Glomerular visceral epithelial cell (primary cell): ENCODE results near the gene KRTAP5-4.
A peak's percentile ranks its signal among the peaks of the same experiment; 100 is the strongest.

Experiments used
- DNase-seq: peaks from one replicate; pipeline ENCODE4 v3.0.0-alpha.2; 2016; ENCODE audit errors: extremely low spot score

Gene KRTAP5-4

DNA sequence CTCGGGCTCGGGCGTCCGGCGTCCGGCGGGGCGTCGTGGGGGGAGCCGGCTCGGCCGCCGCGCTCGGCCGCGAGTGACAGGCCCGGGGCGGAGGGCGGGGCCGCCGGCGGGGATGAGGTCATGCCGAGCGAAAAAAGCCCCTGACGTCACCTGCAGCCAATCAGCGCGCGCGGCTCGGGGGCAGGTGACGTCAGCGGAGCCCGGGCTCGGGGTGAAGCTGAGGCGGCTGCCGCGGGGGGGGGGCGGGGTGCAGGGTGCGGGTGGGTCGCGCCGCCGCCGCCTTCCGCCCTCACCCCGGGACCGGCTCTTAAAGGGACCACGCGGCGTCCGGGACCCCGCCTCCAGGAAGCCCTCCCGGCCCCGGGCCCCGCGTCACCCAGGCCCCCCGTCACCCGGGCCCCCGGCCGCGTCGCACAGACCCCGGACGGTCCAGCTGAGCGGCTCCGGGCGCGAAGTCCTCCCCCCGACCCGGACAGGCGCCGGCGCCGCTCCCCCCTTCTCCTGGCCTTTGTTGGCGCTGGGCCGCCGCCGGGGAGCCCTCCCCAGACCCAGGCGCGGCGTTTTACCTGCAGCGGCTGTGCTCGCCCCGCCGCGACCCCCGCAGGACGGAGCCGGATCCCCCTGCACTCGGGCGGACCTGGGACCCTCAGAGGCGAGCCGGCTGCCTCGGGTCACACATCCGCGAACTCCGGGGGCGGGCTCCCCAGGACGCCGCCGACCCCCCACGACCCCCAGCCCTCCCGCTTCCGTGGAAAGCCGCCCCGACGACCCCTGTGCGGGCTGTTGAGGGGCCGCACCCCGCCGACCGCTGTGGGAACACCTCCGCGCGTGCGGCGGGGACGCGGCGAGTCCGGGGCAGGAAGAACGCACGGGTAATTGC is 49.5 kb downstream of the KRTAP5-4 start, which contains the start of gene DUSP8:
Gene DUSP8 (minus strand): TSS at position 75 of the 880 bp plus-strand sequence. CDS start 6,445 bp downstream, outside the sequence.
- peak; percentile 95 for DNase-seq

DNA sequence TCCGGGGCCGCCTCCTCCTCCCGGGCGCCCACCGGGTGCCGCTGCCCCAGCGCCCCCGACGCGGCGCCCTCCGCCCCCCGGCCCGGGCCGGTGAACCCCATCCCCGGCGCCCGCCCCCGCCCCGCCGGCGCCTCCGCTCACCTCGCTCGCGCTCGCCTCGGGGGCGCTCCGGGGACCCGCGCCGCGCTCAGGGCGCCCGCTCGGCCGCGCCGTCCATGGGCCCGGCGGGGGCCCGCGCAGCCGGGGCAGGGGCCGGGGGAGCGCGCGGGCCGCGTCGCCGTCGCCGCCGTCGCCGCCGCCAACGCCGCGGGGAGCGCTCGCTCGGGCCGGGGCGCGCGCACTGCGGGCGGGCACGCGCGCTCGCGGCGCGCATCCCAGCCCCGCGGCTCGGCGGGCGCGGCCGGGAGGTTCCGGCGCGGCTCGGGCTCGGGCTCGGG is 50.2 kb downstream of the KRTAP5-4 start:
- DNase-seq: no peak
